HFFc6 (cell line): ENCODE data around the gene LCN2. TPM values are rescaled to one million over a fixed set of nuclear protein-coding genes. Genes with fewer than 3 reads are reported as not detected.

Source experiments
- DNase-seq: peaks from one replicate; pipeline ENCODE4 v3.0.0-alpha.2; 2018
- H3K27ac Mint-ChIP-seq: 2 replicates; pipeline ENCODE4 v1.8.0; 2020; ENCODE audit warnings: mild to moderate bottlenecking, mixed read lengths
- H3K27me3 Mint-ChIP-seq: 2 replicates; pipeline ENCODE4 v1.8.0; 2021; ENCODE audit warnings: mild to moderate bottlenecking, moderate library complexity, mixed read lengths; ENCODE audit not compliant: insufficient read depth
- H3K36me3 Mint-ChIP-seq: 2 replicates; pipeline ENCODE4 v1.8.0; 2021; ENCODE audit warnings: low read depth, mixed read lengths
- H3K4me1 Mint-ChIP-seq: 2 replicates; pipeline ENCODE4 v1.8.0; 2020; ENCODE audit warnings: low read depth, mixed read lengths
- H3K4me3 Mint-ChIP-seq: 2 replicates; pipeline ENCODE4 v1.8.0; 2020; ENCODE audit warnings: mild to moderate bottlenecking, moderate library complexity, mixed read lengths
- H3K9me3 Mint-ChIP-seq: 2 replicates; pipeline ENCODE4 v1.8.0; 2020; ENCODE audit warnings: mild to moderate bottlenecking, mixed read lengths
- CTCF ChIP-seq: fragments of 200-600 bp; sonication (generic); IDR thresholded peaks from 2 replicates; pipeline ENCODE4 v1.5.0; 2021; ENCODE audit warnings: antibody characterized with exemption, mild to moderate bottlenecking
- total RNA-seq, 6 experiments: library from RNA; stranded (reverse); fragmentation: NEBNext Ultra II Directional; extraction: Animal tissue kit (Norgen Biotek cat#: 25700); gene quantifications; 2 replicates in 1 of 6; 3 replicates in 5 of 6; pipeline ENCODE4 v1.2.3, GENCODE V29; 2021

Gene LCN2
- total RNA-seq, 6 experiments from 2014 or later, result not detected

GRCh38 chr9:128102196-128102595 lies 47.1 kb upstream of the LCN2 start:
- Mint-ChIP-seq H3K4me3 (no peak overlapping the region), H3K9me3 (no peaks in the 10 kb centered on the region), H3K27ac (peak overlapping the region; percentile 31; the same call in 1 of the 2 replicates)

GRCh38 chr9:128102861-128103588 lies 46.2 kb upstream of the LCN2 start:
- DNase-seq, result no peak
- H3K4me3 Mint-ChIP-seq, result 0 out of 2 replicates have a peak overlapping the region, but pooled peaks have one; percentile 32
- H3K4me1 Mint-ChIP-seq, result peaks cover 36% of the 10 kb centered on the region
- peaks cover 40% of the 10 kb centered on the region for H3K36me3 Mint-ChIP-seq
- H3K9me3 Mint-ChIP-seq, result no peaks in the 10 kb centered on the region
- peaks cover 9% of the 10 kb centered on the region for H3K27me3 Mint-ChIP-seq
- no peak for TF ChIP-seq CTCF
- peak overlapping the region; percentile 40; the same call in 1 of the 2 replicates for H3K27ac Mint-ChIP-seq

More at GRCh38 chr9:128102196-128102595, 47.1 kb upstream of the LCN2 start:
- no peak for TF ChIP-seq CTCF
- Mint-ChIP-seq H3K36me3 (peaks cover 35% of the 10 kb centered on the region), H3K27me3 (peaks cover 9% of the 10 kb centered on the region), H3K4me1 (peaks cover 43% of the 10 kb centered on the region)
- no peak for DNase-seq

GRCh38 chr9:128103589-128103962 lies 45.7 kb upstream of the LCN2 start:
- H3K4me3 Mint-ChIP-seq, result peak overlapping the region; percentile 32; the same call in 1 of the 2 replicates
- DNase-seq, result no peak
- peak; percentile 58 for TF ChIP-seq CTCF
- H3K36me3 Mint-ChIP-seq, result peaks cover 42% of the 10 kb centered on the region
- H3K9me3 Mint-ChIP-seq, result no peaks in the 10 kb centered on the region
- peaks cover 9% of the 10 kb centered on the region for H3K27me3 Mint-ChIP-seq
- H3K4me1 Mint-ChIP-seq, result peaks cover 32% of the 10 kb centered on the region
- peak overlapping the region; percentile 11; the same call in 1 of the 2 replicates for H3K27ac Mint-ChIP-seq

- no peak overlapping the region for H3K4me3 Mint-ChIP-seq
- no peak for TF ChIP-seq CTCF
- peaks cover 9% of the 10 kb centered on the region for H3K27me3 Mint-ChIP-seq
- H3K27ac Mint-ChIP-seq, result peak overlapping the region; percentile 56
- DNase-seq, result no peak
- peaks cover 26% of the 10 kb centered on the region for H3K4me1 Mint-ChIP-seq
- no peaks in the 10 kb centered on the region for H3K9me3 Mint-ChIP-seq
- H3K36me3 Mint-ChIP-seq, result peaks cover 37% of the 10 kb centered on the region
Observed at GRCh38 chr9:128104171-128104618, 45.1 kb upstream of the LCN2 start.

GRCh38 chr9:128105538-128106175 lies 43.6 kb upstream of the LCN2 start:
- no peak for TF ChIP-seq CTCF
- no peak overlapping the region for H3K4me3 Mint-ChIP-seq
- no peaks in the 10 kb centered on the region for H3K9me3 Mint-ChIP-seq
- H3K36me3 Mint-ChIP-seq, result peaks cover 37% of the 10 kb centered on the region
- H3K27ac Mint-ChIP-seq, result no peak overlapping the region
- peaks cover 12% of the 10 kb centered on the region for H3K4me1 Mint-ChIP-seq
- DNase-seq, result no peak
- H3K27me3 Mint-ChIP-seq, result peaks cover 13% of the 10 kb centered on the region
